ENCODE measurements around the gene TMPRSS4. TPM values are rescaled to one million over a fixed set of nuclear protein-coding genes. Genes with fewer than 3 reads are reported as not detected.

Gene TMPRSS4
- total and polyA plus RNA-seq, 9 of the 15 experiments (the other 6 are each of a cell fraction or from before 2014, with no cell fraction given) = 4.0 to 10.0 (median 5.6) TPM

DNA sequence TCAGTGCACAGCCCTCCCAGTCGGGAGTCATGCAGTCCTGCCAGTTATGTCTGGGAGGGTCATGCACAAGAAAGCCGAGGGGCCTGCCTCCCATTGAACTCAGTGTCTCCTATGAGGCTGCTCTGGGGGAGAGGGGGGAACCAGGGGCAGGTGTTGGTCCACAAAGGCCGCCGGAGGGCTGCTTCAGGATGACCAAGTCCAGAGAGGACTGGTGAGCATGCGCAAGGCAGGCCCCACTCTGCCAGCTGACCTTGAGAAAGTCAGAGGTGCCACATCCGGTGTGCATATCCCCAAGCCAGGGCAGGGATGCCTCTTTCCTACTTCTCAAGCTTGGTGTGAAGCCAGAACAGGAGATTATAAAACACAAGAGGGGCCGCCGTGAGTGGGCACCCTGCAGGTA is 71.4 kb downstream of the TMPRSS4 start:
- CTCF ChIA-PET (ENCODE audit: low intra/inter-chr PET ratio) = interaction anchor here (0.8 kb wide), 1 partner anchor 23 kb away, joined by 3 read pairs; no protein-coding TSS in a partner anchor
- DNase-seq (ENCODE audit: extremely low read depth in 1 of 4, low spot score in 3 of 4) (no peak), FAIRE-seq (no peak), ATAC-seq (no peak)
- Histone ChIP-seq H3K27ac (ENCODE audit: extremely low read depth, low read depth, low read length) (no peak overlapping the region), H3K4me3 (no peak overlapping the region), H3K9me3 (replicated peaks; ENCODE audit: control insufficient read depth, insufficient read depth, low read depth, low read length) (no peaks in the 10 kb centered on the region), H3K4me1 (replicated peaks in 1 of 2; ENCODE audit: control insufficient read depth in 2 of 2, insufficient read depth in 2 of 2, low read length in 2 of 2) (peaks cover 0 to 22% of the 10 kb centered on the region in 2 experiments; a peak in 3 of 5 replicates), H3K27me3 (ENCODE audit: control insufficient read depth in 2 of 2, insufficient read depth in 2 of 2, low read length in 2 of 2) (peaks cover 22 to 76% of the 10 kb centered on the region in 2 experiments; a peak in 4 of 5 replicates), H4K20me1 (replicated peaks; ENCODE audit: control insufficient read depth, insufficient read depth, low read length) (no peaks in the 10 kb centered on the region), H2AFZ (ENCODE audit: low read depth, low read length) (no peak overlapping the region), H3K9me1 (ENCODE audit: control insufficient read depth, insufficient read depth, low read length) (no peaks in the 10 kb centered on the region), H3K4me2 (ENCODE audit: insufficient read depth, low read length) (no peak overlapping the region), H3K79me2 (ENCODE audit: control insufficient read depth, insufficient read depth, low read length) (no peaks in the 10 kb centered on the region), H3K36me3 (ENCODE audit: control insufficient read depth, insufficient read depth, low read length) (no peaks in the 10 kb centered on the region), H3K9ac (ENCODE audit: insufficient read depth in 1 of 2, low read depth in 2 of 2, low read length in 2 of 2) (no peak overlapping the region)
- BruUV-seq (replicated peaks) = no TSS peak
- POLR2A ChIA-PET = interaction anchor here (0.8 kb wide), 1 partner anchor 12 kb away, joined by 3 read pairs; no protein-coding TSS in a partner anchor
- TF ChIP-seq, protein P1, sequence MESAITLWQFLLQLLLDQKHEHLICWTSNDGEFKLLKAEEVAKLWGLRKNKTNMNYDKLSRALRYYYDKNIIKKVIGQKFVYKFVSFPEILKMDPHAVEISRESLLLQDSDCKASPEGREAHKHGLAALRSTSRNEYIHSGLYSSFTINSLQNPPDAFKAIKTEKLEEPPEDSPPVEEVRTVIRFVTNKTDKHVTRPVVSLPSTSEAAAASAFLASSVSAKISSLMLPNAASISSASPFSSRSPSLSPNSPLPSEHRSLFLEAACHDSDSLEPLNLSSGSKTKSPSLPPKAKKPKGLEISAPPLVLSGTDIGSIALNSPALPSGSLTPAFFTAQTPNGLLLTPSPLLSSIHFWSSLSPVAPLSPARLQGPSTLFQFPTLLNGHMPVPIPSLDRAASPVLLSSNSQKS (CRISPR knock-in tag; IDR thresholded peaks at IDR 0.05) = no peak
- TF ChIP-seq NRF1 (conservative IDR thresholded peaks at IDR 0.05 in 1 of 2, IDR thresholded peaks at IDR 0.05 in 1 of 2) = peak; percentile 73 to 80
- in situ Hi-C loops (cut with MboI) (no loop called here), intact Hi-C loops (cut with micrococcal nuclease) (no loop called here)
- WGBS (ENCODE audit: insufficient coverage, low coverage, missing lambda C conversion rate) = 12% methylated on average over 8 of the region's 8 CpGs

DNA sequence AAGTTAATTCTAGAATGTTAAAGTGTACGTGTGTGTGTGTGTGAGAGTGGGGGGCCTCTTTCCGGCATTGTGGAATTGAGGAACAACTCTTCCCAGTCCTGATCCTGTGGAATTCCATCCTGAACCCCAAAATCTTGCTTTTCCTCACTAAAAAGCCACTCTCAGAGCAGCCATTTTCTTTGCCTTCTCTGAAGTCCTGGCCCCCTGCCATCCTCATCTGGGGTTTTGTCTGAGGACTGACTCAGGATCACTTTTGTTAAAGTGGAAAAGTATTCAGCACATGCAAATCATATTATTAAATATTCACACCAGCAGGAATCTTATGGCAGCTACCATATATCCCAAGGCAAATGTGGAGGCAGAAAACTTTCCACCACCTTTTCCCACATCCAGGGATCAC is 72.0 kb downstream of the TMPRSS4 start:
- Histone ChIP-seq H3K36me3 (ENCODE audit: control insufficient read depth, insufficient read depth, low read length) (no peaks in the 10 kb centered on the region), H4K20me1 (replicated peaks; ENCODE audit: control insufficient read depth, insufficient read depth, low read length) (no peaks in the 10 kb centered on the region), H3K9ac (ENCODE audit: insufficient read depth in 1 of 2, low read depth in 2 of 2, low read length in 2 of 2) (no peak overlapping the region), H3K27me3 (ENCODE audit: control insufficient read depth in 2 of 2, insufficient read depth in 2 of 2, low read length in 2 of 2) (peaks cover 27 to 78% of the 10 kb centered on the region in 2 experiments; a peak in 4 of 5 replicates), H3K9me1 (ENCODE audit: control insufficient read depth, insufficient read depth, low read length) (no peaks in the 10 kb centered on the region), H3K4me3 (no peak overlapping the region), H2AFZ (ENCODE audit: low read depth, low read length) (no peak overlapping the region), H3K4me2 (ENCODE audit: insufficient read depth, low read length) (no peak overlapping the region), H3K27ac (ENCODE audit: extremely low read depth, low read depth, low read length) (no peak overlapping the region), H3K4me1 (replicated peaks in 1 of 2; ENCODE audit: control insufficient read depth in 2 of 2, insufficient read depth in 2 of 2, low read length in 2 of 2) (peaks cover 0 to 23% of the 10 kb centered on the region in 2 experiments; a peak in 3 of 5 replicates), H3K79me2 (ENCODE audit: control insufficient read depth, insufficient read depth, low read length) (no peaks in the 10 kb centered on the region), H3K9me3 (replicated peaks; ENCODE audit: control insufficient read depth, insufficient read depth, low read depth, low read length) (no peaks in the 10 kb centered on the region)
- ChIA-PET CTCF (ENCODE audit: low intra/inter-chr PET ratio) (interaction anchor here (0.8 kb wide), 1 partner anchor 23 kb away, joined by 3 read pairs; no protein-coding TSS in a partner anchor), POLR2A (interaction anchor here (0.6 kb wide), 1 partner anchor 66 kb away, joined by 4 read pairs; no protein-coding TSS in a partner anchor)
- FAIRE-seq (no peak), DNase-seq (ENCODE audit: extremely low read depth in 1 of 4, low spot score in 3 of 4) (no peak), ATAC-seq (no peak)
- in situ Hi-C loops (cut with MboI) = no loop called here
- intact Hi-C loops (cut with micrococcal nuclease) = no loop called here
- BruUV-seq (replicated peaks) = no TSS peak
- 6% methylated on average over 2 of the region's 2 CpGs for WGBS (ENCODE audit: insufficient coverage, low coverage, missing lambda C conversion rate)
- TF ChIP-seq JUNB (CRISPR knock-in tag; conservative IDR thresholded peaks at IDR 0.05) = no peak
- no peak for TF ChIP-seq BCL6 (CRISPR knock-in tag; IDR thresholded peaks at IDR 0.05)
- no peak for TF ChIP-seq SPI1 (IDR thresholded peaks at IDR 0.05; ENCODE audit: borderline replicate concordance, low read depth, low read length)
- no peak for TF ChIP-seq KLF1 (tag; IDR thresholded peaks at IDR 0.05)
- no peak for TF ChIP-seq DNMT1 (IDR thresholded peaks at IDR 0.05)
- TF ChIP-seq, protein P1 (CRISPR knock-in tag; IDR thresholded peaks at IDR 0.05) = no peak
- TF ChIP-seq, protein P2, sequence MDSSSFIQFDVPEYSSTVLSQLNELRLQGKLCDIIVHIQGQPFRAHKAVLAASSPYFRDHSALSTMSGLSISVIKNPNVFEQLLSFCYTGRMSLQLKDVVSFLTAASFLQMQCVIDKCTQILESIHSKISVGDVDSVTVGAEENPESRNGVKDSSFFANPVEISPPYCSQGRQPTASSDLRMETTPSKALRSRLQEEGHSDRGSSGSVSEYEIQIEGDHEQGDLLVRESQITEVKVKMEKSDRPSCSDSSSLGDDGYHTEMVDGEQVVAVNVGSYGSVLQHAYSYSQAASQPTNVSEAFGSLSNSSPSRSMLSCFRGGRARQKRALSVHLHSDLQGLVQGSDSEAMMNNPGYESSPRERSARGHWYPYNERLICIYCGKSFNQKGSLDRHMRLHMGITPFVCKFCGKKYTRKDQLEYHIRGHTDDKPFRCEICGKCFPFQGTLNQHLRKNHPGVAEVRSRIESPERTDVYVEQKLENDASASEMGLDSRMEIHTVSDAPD (CRISPR knock-in tag; IDR thresholded peaks at IDR 0.05) = no peak
- no peak for TF ChIP-seq JUN (IDR thresholded peaks at IDR 0.05; ENCODE audit: borderline replicate concordance, low read depth, low read length)
- TF ChIP-seq JUN (CRISPR knock-in tag; IDR thresholded peaks at IDR 0.05; ENCODE audit: borderline replicate concordance) = no peak
- TF ChIP-seq NELFE (IDR thresholded peaks at IDR 0.05; ENCODE audit: insufficient read depth, insufficient read length) = no peak
- no peak for TF ChIP-seq KDM1A (IDR thresholded peaks at IDR 0.05)
- no peak for TF ChIP-seq NCOR1 (IDR thresholded peaks at IDR 0.05)
- no peak for TF ChIP-seq HDAC8 (tag; IDR thresholded peaks at IDR 0.05)
